ENCODE results near the gene COX7B.

DNA sequence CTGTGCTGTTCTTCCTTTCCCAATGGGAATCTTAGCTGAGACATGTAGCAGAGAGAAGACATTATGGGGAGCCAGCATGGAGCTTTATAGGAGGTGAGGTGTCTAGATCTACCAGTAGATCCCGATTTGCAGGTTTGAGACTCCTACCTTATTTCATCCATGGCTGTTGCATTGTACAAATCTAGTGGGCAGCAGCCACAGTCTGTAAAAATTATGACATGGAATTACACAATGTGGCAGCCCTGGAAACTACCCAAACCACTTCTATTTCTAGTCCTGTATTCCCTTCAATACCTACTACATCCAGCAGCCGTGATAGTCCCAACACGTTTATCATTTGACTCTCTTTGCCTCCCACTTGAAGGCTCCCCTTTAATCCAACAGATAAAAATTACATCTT, 19.3 kb downstream of the COX7B start:
- TF ChIP-seq, protein P1, sequence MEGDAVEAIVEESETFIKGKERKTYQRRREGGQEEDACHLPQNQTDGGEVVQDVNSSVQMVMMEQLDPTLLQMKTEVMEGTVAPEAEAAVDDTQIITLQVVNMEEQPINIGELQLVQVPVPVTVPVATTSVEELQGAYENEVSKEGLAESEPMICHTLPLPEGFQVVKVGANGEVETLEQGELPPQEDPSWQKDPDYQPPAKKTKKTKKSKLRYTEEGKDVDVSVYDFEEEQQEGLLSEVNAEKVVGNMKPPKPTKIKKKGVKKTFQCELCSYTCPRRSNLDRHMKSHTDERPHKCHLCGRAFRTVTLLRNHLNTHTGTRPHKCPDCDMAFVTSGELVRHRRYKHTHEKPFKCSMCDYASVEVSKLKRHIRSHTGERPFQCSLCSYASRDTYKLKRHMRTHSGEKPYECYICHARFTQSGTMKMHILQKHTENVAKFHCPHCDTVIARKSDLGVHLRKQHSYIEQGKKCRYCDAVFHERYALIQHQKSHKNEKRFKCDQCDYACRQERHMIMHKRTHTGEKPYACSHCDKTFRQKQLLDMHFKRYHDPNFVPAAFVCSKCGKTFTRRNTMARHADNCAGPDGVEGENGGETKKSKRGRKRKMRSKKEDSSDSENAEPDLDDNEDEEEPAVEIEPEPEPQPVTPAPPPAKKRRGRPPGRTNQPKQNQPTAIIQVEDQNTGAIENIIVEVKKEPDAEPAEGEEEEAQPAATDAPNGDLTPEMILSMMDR (IDR thresholded peaks at IDR 0.05), result no peak
- TF ChIP-seq EZH2phosphoT487 (IDR thresholded peaks at IDR 0.05), result no peak
- no peak for TF ChIP-seq EZH2 (IDR thresholded peaks at IDR 0.05)

Data from neural progenitor cell (in vitro differentiated cells).